ENCODE measurements around the gene MLC1.

DNA sequence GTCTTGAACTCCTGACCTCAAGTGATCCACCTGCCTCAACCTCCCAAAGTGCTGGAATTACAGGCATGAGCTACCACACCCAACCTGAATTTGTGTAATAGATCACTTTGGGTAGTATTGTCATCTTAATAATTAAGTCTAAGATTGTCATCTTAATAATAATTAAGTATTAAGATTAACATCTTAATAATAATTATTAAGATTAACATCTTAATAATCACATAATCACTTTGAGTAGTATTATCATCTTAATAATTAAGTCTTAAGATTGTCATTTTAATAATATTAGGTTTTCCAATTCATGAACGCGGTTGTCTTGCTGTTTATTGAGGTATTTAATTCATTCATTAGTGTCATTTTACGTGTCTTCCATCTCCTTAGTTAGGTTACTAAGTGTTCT lies 12.8 kb upstream of the MLC1 start:
- no peak for TF ChIP-seq POLR2A (IDR thresholded peaks at IDR 0.05; ENCODE audit: low read depth, low read length)
- TF ChIP-seq RCOR1 (IDR thresholded peaks at IDR 0.05; ENCODE audit: insufficient replicate concordance, low read length) = no peak
- no peak for TF ChIP-seq CEBPB (IDR thresholded peaks at IDR 0.05; ENCODE audit: low read depth, low read length)
